GM18858 (cell line): ENCODE measurements around the gene SPINT4.
"Not testable (repeated sequence)": the region's sequence is repeated elsewhere in the genome, so short reads cannot be mapped to it uniquely, and the experiment has no call there.

Experiments used
- ATAC-seq: cut with Tn5 transposase; IDR thresholded peaks from one replicate; pipeline ENCODE4 v1.9.1; 2021; ENCODE audit not compliant: unreplicated experiment

Gene SPINT4

DNA sequence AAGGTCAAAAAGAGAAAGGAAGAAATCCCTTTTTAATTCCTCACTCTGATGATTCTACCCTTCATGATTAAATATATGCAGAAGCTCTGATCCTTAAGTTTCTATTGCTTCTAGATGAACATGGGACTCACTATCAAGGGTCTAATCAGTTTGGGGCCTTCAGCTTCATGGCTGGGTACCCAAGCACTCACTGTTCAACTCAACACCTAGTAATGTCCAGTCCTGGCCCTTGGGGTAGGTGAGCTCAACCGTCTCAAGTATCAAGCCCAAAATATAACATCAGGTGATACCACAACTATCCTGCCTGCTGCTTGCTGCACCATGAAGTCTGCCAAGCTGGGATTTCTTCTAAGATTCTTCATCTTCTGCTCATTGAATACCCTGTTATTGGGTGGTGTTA lies at the start of gene SPINT4:
SPINT4 (plus strand) TSS at position 301 of the 400 bp plus-strand sequence; CDS start at position 322, 21 bp downstream.
- no peak for ATAC-seq

DNA sequence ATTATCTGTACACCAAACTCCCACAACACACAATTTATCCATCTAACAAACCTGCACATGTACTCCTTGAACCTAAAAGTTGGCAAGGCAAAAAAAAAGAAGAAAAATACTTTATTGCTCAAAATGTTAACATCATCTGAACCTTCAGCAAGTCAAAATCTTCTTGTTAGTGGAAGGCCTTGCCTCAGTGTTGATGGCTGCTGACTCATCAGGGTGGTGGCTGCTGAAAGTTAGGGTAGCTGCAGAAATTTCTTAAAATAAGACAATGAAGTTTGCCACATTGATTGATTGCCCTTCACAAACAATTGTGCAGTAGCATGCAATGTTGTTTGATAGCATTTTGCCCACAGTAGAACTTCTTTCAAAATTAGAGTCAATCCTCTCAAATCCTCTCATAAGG lies 49.4 kb upstream of the SPINT4 start:
- no peak for ATAC-seq

DNA sequence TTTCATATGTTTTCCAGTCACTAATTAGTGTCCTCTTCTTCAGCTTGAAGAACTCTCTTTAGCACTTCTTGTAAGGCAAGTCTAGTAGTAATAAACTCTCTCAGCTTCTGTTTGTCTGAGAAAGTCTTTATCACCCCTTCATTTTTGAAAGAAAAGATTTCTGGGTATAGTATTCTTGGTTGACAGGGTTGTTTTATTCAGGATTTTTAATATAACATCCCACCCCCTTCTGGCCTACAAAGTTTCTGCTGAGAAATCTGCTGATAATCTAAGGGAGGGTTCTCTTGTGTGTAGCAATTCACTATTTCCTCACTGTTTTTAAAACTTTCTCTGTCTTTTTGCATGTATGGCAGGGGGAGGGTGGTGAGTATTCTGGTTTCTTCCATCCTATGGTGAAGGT lies 42.5 kb upstream of the SPINT4 start:
- ATAC-seq = no peak

- ATAC-seq = no peak
These were observed 36.3 kb upstream of the SPINT4 start for GRCh38 chr20:45685896-45686295.

- ATAC-seq = not testable (repeated sequence)
These were observed 28.8 kb upstream of the SPINT4 start for GRCh38 chr20:45693346-45693745.

- ATAC-seq = no peak
These were observed 26.7 kb upstream of the SPINT4 start for GRCh38 chr20:45695496-45695895.

DNA sequence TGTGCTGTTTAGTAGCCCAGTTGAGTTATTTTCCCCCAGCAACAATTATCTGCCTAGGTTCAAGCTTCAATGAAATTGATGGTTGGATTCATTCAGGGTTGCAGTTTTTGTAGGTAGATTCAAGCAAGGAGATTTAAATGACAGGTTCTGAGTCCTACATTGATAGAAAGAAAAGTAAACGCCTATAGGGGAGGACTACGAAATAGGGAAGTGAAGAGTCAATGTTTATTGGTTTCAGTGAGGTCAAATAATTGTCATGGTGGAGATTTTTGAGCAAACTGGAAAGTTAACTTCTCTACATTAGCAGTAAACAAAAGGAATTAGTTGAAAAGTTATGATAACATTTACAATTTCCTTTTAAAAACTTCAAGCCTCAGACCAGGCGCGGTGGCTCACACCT lies 21.0 kb upstream of the SPINT4 start:
- ATAC-seq = no peak

- no peak for ATAC-seq
These were observed 20.3 kb upstream of the SPINT4 start, which contains the start of gene WFDC13 for GRCh38 chr20:45701873-45702272. TSS of gene WFDC13 (plus strand) at chr20:45702038. CDS start at chr20:45702124, 86 bp downstream.

- ATAC-seq = no peak
These were observed 17.0 kb upstream of the SPINT4 start, which contains the start of gene WFDC10B for GRCh38 chr20:45704969-45705637. TSS of gene WFDC10B (minus strand) at chr20:45705019. CDS start at chr20:45685992, 19,027 bp downstream.

DNA sequence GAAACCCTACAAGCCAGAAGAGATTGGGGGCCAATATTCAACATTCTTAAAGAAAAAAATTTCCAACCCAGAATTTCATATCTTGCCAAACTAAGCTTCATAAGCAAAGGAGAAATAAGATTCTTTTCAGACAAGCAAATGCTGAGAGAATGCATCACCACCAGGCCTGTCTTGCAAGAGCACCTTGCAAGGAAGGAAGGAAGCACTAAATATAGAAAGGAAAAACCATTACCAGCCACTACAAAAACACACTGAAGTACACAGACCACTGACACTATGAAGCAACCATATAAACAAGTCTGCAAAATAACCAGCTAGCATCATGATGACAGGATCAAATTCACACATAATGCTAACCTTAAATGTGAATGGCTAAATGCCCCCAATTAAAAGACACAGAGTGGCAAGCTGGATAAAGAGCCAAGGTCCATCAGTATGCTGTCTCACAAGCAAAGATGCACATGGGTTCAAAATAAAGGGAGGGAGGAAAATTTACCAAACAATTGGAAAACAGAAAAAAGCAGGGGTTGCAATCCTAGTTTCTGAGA lies 5.9 kb upstream of the SPINT4 start:
- ATAC-seq = not testable (repeated sequence)

- no peak for ATAC-seq
These were observed 3.0 kb downstream of the SPINT4 start for GRCh38 chr20:45725134-45725533.

GRCh38 chr20:45727044-45727443 lies 4.9 kb downstream of the SPINT4 start:
- ATAC-seq = no peak

GRCh38 chr20:45732199-45732598 lies 10.1 kb downstream of the SPINT4 start:
- ATAC-seq = no peak

DNA sequence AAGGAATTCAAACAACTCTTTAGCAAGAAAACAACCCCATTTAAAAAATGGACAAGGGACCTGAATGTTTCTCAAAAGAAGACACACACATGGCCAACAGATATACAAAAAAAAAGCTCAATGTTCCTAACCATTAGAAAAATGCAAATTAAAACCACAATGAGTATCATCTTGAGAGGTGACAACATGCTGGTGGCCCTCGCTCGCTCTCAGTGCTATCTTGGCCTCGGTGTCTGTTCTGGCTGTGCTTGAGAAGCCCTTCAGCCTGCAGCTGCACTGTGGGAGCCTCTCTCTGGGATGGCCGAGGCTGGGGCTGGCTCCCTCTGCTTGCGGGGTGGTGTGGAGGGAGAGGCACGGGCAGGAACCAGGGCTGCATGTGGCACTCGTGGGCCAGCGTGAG lies 13.4 kb downstream of the SPINT4 start:
- ATAC-seq = no peak

DNA sequence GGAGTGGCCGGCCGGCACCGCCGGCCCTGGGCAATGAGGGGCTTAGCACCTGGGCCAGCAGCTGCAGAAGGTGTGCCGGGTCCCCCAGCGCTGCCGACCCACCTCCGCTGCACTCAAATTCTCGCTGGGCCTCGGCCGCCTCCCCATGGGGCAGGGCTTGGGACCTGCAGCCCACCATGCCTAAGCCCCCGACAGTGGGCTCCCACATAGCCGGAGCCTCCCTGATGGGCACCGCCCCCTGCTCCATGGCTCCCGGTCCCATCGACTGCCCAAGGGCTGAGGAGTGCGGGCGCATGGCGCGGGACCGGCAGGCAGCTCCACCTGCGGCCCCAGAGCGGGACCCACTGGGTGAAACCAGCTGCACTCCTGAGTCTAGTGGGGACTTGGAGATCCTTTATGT lies 13.8 kb downstream of the SPINT4 start:
- ATAC-seq = no peak

DNA sequence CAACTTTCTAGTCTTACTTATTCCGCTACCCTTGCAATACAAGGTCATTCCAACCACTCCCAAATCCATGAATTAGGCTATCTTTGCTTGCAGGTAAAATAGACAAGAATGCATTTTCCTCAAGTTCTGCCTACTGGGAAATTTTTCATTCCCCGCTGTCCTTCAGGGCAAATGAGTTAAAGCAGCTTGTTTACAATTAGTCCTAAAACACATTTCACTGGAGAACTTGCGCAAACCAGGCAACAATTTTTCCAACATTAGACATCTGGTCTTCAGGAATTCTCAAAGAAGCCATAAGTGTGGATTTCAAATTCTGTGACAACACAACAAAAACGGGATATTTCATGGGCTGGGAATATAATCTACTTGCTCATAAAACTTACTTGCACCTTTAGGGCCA lies 20.4 kb downstream of the SPINT4 start:
- ATAC-seq = no peak

DNA sequence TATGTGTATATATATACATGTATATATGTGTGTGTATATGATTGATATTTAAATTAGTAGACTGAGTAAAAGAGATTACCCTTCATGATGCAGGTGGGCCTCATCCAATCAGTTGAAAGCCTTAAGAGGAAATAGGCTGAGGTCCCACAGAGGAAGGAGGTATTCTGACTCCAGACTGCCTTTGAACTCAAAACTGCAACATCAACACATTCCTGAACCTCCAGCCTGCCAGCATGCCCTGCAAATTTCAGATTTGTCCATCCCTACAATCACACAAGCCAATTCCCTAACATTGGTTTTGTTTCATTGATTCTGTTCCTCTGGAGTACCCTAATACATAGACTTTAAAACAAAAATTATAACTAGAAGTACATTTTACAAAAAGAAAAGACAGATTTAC lies 22.9 kb downstream of the SPINT4 start:
- no peak for ATAC-seq

DNA sequence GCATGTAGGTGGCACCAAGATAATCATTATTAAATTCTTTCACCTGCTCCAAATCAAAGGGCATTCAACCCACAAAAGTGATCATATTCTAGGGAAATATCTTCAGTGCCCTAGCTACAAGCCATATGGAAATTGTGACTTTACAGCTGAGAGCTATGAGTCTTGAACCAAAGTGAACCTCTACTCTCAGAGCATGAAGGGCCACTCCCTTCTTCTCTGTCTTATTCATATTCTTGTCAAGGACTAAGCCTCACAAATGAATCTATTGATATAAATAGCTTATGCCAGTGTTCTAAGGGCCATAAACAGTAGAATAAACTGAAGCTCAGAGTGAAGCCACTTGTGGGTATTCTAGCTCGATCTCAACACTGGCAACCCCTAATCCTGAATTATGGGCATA lies 29.6 kb downstream of the SPINT4 start:
- no peak for ATAC-seq

- no peak for ATAC-seq
These were observed 30.6 kb downstream of the SPINT4 start for GRCh38 chr20:45752746-45753145.

DNA sequence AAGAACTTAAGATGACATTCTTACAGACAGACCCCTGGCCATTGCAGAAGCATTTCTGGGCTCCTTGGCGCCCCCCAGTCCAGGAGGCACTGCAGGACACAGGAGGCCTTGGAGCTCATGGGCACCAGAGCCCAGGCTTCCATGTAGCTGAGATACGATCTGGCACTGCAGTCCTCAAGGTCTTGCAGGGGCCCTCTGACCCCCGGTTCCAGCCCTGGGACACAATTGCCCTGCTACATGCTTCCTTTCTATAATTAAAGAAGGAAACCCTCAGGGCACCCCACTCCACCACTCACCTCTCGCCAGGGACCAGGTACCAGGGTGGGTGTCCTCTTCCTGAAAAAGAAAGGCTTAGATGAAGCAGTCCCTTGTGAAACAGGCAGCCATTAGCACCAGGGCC lies 35.9 kb downstream of the SPINT4 start:
- ATAC-seq = no peak

DNA sequence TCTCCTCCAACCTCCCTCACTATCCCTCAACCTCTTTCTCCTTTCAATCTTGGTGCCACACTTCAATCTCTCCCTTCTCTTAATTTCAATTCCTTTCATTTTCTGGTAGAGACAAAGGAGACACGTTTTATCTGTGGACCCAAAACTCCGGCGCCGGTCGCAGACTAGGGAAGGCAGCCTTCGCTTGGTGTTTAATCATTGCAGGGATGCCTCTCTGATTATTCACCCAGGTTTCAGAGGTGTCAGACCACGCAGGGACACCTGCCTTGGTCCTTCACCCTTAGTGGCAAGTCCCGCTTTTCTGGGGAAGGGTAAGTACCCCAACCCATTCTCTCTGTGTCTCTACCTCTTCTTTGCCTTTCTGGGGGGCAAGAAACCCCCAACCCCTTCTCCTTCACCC lies 37.8 kb downstream of the SPINT4 start:
- not testable (repeated sequence) for ATAC-seq

- not testable (repeated sequence) for ATAC-seq
These were observed 39.8 kb downstream of the SPINT4 start for GRCh38 chr20:45761966-45762365.
